Activated CD8-positive, alpha-beta memory T cell treated with anti-CD3 and anti-CD28 coated beads, Interleukin-2, amount 50 U/mL, for 1 hour (primary cell): ENCODE data around the gene DNAJC3.
"Not testable (repeated sequence)": the region's sequence is repeated elsewhere in the genome, so short reads cannot be mapped to it uniquely, and the experiment has no call there.

Experiments used
- DNase-seq: peaks from one replicate; pipeline ENCODE4 v3.0.0-alpha.2; 2020; ENCODE audit errors: extremely low read depth

Gene DNAJC3

GRCh38 chr13:95676105-95676761 is 706 bp upstream of the DNAJC3 start:
- DNase-seq, result no peak

GRCh38 chr13:95677564-95678266 is 776 bp downstream of the DNAJC3 start:
- no peak for DNase-seq

- DNase-seq, result no peak
Observed at GRCh38 chr13:95678967-95679366, 2.0 kb downstream of the DNAJC3 start.

- DNase-seq, result no peak
Observed at GRCh38 chr13:95679722-95680121, 2.8 kb downstream of the DNAJC3 start.

GRCh38 chr13:95684418-95684817 is 7.5 kb downstream of the DNAJC3 start:
- DNase-seq, result no peak

GRCh38 chr13:95684960-95685359 is 8.0 kb downstream of the DNAJC3 start:
- not testable (repeated sequence) for DNase-seq

- DNase-seq, result no peak
Observed at GRCh38 chr13:95689582-95689926, 12.6 kb downstream of the DNAJC3 start.

- DNase-seq, result not testable (repeated sequence)
Observed at GRCh38 chr13:95690986-95691385, 14.0 kb downstream of the DNAJC3 start.

GRCh38 chr13:95697052-95697680 is 20.2 kb downstream of the DNAJC3 start:
- no peak for DNase-seq

- no peak for DNase-seq
Observed at GRCh38 chr13:95698047-95698749, 21.3 kb downstream of the DNAJC3 start.

- no peak for DNase-seq
Observed at GRCh38 chr13:95703576-95703975, 26.6 kb downstream of the DNAJC3 start.

- DNase-seq, result no peak
Observed at GRCh38 chr13:95704510-95704909, 27.6 kb downstream of the DNAJC3 start.

GRCh38 chr13:95706356-95706755 is 29.4 kb downstream of the DNAJC3 start:
- DNase-seq, result no peak

GRCh38 chr13:95707035-95707434 is 30.1 kb downstream of the DNAJC3 start:
- no peak for DNase-seq

- DNase-seq, result no peak
Observed at GRCh38 chr13:95707442-95708390, 30.8 kb downstream of the DNAJC3 start.

- no peak for DNase-seq
Observed at GRCh38 chr13:95708391-95708774, 31.4 kb downstream of the DNAJC3 start.

GRCh38 chr13:95708811-95709500 is 32.0 kb downstream of the DNAJC3 start:
- DNase-seq, result no peak

GRCh38 chr13:95710313-95710712 is 33.4 kb downstream of the DNAJC3 start:
- DNase-seq, result no peak

- not testable (repeated sequence) for DNase-seq
Observed at GRCh38 chr13:95712846-95713245, 35.9 kb downstream of the DNAJC3 start.

GRCh38 chr13:95713651-95714050 is 36.7 kb downstream of the DNAJC3 start:
- DNase-seq, result no peak
